Smooth muscle cell (in vitro differentiated cells): ENCODE data around the gene SLC18A3. TPM values are rescaled to one million over a fixed set of nuclear protein-coding genes. Genes with fewer than 3 reads are reported as not detected.

ENCODE experiments used
- DNase-seq: peaks from one replicate; lab custom pipeline; 2025; ENCODE audit not compliant: unreplicated experiment; lab: John Stamatoyannopoulos, UW
- H2AFZ ChIP-seq: fragments of 200-600 bp; sonication (generic); 2 replicates; pipeline ENCODE4 v1.6.0; 2016; ENCODE audit warnings: antibody characterized with exemption, low read depth, mild to moderate bottlenecking
- H3F3A ChIP-seq: fragments of 200-600 bp; sonication (generic); 2 replicates; pipeline ENCODE4 v1.6.0; 2017; ENCODE audit warnings: antibody characterized with exemption, low read depth
- H3K27ac ChIP-seq: fragments of 200-600 bp; sonication (generic); 2 replicates; pipeline ENCODE4 v1.5.1; 2016; ENCODE audit warnings: low read depth, mild to moderate bottlenecking
- H3K27me3 ChIP-seq: fragments of 200-600 bp; sonication (generic); 2 replicates; pipeline ENCODE4 v1.6.1; 2016; ENCODE audit warnings: low read depth, mild to moderate bottlenecking
- H3K36me3 ChIP-seq: fragments of 200-600 bp; sonication (generic); 2 replicates; pipeline ENCODE4 v1.5.1; 2016; ENCODE audit warnings: low read depth
- H3K4me1 ChIP-seq: fragments of 200-600 bp; sonication (generic); 2 replicates; pipeline ENCODE4 v1.5.1; 2016; ENCODE audit warnings: low read depth
- H3K4me2 ChIP-seq: fragments of 200-600 bp; sonication (generic); 2 replicates; pipeline ENCODE4 v1.6.0; 2016; ENCODE audit warnings: mild to moderate bottlenecking
- H3K4me3 ChIP-seq: fragments of 200-600 bp; sonication (generic); 2 replicates; pipeline ENCODE4 v1.5.1; 2016; ENCODE audit warnings: mild to moderate bottlenecking
- H3K79me2 ChIP-seq: fragments of 200-600 bp; sonication (generic); 2 replicates; pipeline ENCODE4 v1.6.0; 2016; ENCODE audit warnings: low read depth, mild to moderate bottlenecking
- H3K9ac ChIP-seq: fragments of 200-600 bp; sonication (generic); 2 replicates; pipeline ENCODE4 v1.6.0; 2016; ENCODE audit warnings: low read depth
- H3K9me3 ChIP-seq: fragments of 200-600 bp; sonication (generic); replicated peaks from 2 replicates; pipeline ENCODE4 v1.5.1; 2016; ENCODE audit warnings: low read depth
- H4K20me1 ChIP-seq: fragments of 200-600 bp; sonication (generic); 2 replicates; pipeline ENCODE4 v1.6.0; 2016; ENCODE audit warnings: low read depth
- CTCF ChIP-seq: fragments of 200-600 bp; sonication (generic); IDR thresholded peaks from 2 replicates; pipeline ENCODE4 v1.5.1; 2017; ENCODE audit warnings: borderline replicate concordance, mild to moderate bottlenecking, antibody characterized with exemption; ENCODE audit not compliant: insufficient read depth, poor library complexity, severe bottlenecking
- WGBS: methylation state at CpG from one replicate; pipeline ENCODE4 v1.1.7; 2016; ENCODE audit warnings: low lambda C conversion rate; 5-methylcytosine and 5-hydroxymethylcytosine counted together
- polyA plus RNA-seq: library from polyadenylated mRNA; unstranded; fragments of >200 nt; fragmentation: Nextera tagmentation; extraction: Ambion mirVana; gene quantifications from 2 replicates; pipeline ENCODE4 v1.2.1, GENCODE V29; 2016
- total RNA-seq: library from RNA; depleted of rRNA; stranded (reverse); fragments of >200 nt; gene quantifications from 2 replicates; pipeline ENCODE4 v1.2.3, GENCODE V29; 2014

The SLC18A3 gene
- total and polyA plus RNA-seq, 2 experiments from 2014 or later, result not detected

DNA sequence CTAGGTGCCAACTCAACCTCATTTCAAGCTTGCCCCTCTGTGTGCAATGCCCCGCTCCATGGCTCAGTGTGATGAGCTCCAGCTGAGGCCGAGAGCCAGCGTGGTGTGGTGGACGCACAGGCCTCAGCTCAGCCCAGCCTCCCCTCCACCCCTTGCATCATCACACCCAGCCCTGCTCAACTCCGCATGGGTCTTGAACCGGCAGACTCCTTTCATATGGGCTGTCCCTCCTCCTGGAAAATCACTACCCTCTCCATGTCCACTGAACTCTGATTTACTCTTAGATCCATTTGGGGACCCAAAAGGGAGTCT, 16.6 kb upstream of the SLC18A3 start:
- H2AFZ ChIP-seq, result no peak overlapping the region
- H3K36me3 ChIP-seq, result no peaks in the 10 kb centered on the region
- H3K4me2 ChIP-seq, result no peak overlapping the region
- no peaks in the 10 kb centered on the region for H3K27me3 ChIP-seq
- no peaks in the 10 kb centered on the region for H3F3A ChIP-seq
- H3K4me3 ChIP-seq, result no peak overlapping the region
- H3K9ac ChIP-seq, result no peak overlapping the region
- no peaks in the 10 kb centered on the region for H4K20me1 ChIP-seq
- 84% methylated on average over 6 of the region's 6 CpGs for WGBS
- TF ChIP-seq CTCF, result no peak
- DNase-seq, result no peak
- H3K4me1 ChIP-seq, result no peaks in the 10 kb centered on the region
- no peak overlapping the region for H3K27ac ChIP-seq
- no peaks in the 10 kb centered on the region for H3K9me3 ChIP-seq
- H3K79me2 ChIP-seq, result no peaks in the 10 kb centered on the region

GRCh38 chr10:49593998-49594397, 16.1 kb upstream of the SLC18A3 start:
- Histone ChIP-seq H3K4me2 (no peak overlapping the region), H3K79me2 (no peaks in the 10 kb centered on the region), H3K27me3 (no peaks in the 10 kb centered on the region), H3K4me1 (no peaks in the 10 kb centered on the region), H3K36me3 (no peaks in the 10 kb centered on the region), H3F3A (no peaks in the 10 kb centered on the region), H3K27ac (no peak overlapping the region), H3K9me3 (no peaks in the 10 kb centered on the region), H3K4me3 (no peak overlapping the region), H2AFZ (no peak overlapping the region), H4K20me1 (no peaks in the 10 kb centered on the region), H3K9ac (no peak overlapping the region)
- no peak for DNase-seq
- 75% methylated on average over 4 of the region's 4 CpGs for WGBS
- no peak for TF ChIP-seq CTCF

GRCh38 chr10:49594594-49594993, 15.5 kb upstream of the SLC18A3 start:
- TF ChIP-seq CTCF, result peak; percentile 81
- no peaks in the 10 kb centered on the region for H3K4me1 ChIP-seq
- no peak overlapping the region for H3K4me2 ChIP-seq
- no peaks in the 10 kb centered on the region for H3K27me3 ChIP-seq
- H3K4me3 ChIP-seq, result no peak overlapping the region
- no peaks in the 10 kb centered on the region for H3K36me3 ChIP-seq
- no peak for DNase-seq
- no peaks in the 10 kb centered on the region for H3K9me3 ChIP-seq
- WGBS, result 5% methylated on average over 6 of the region's 6 CpGs
- no peak overlapping the region for H2AFZ ChIP-seq
- H3K9ac ChIP-seq, result no peak overlapping the region
- H4K20me1 ChIP-seq, result no peaks in the 10 kb centered on the region
- H3F3A ChIP-seq, result no peaks in the 10 kb centered on the region
- no peaks in the 10 kb centered on the region for H3K79me2 ChIP-seq
- no peak overlapping the region for H3K27ac ChIP-seq

GRCh38 chr10:49595003-49595712, 15.0 kb upstream of the SLC18A3 start:
- Histone ChIP-seq H3K27me3 (no peaks in the 10 kb centered on the region), H3K4me3 (no peak overlapping the region), H3K79me2 (no peaks in the 10 kb centered on the region), H3K9me3 (no peaks in the 10 kb centered on the region), H3K4me2 (no peak overlapping the region), H3K9ac (no peak overlapping the region), H3K36me3 (no peaks in the 10 kb centered on the region), H3K4me1 (no peaks in the 10 kb centered on the region), H3F3A (no peaks in the 10 kb centered on the region), H3K27ac (no peak overlapping the region), H4K20me1 (no peaks in the 10 kb centered on the region), H2AFZ (no peak overlapping the region)
- no peak for TF ChIP-seq CTCF
- 82% methylated on average over 10 of the region's 10 CpGs for WGBS
- no peak for DNase-seq
